Measurements from ENCODE around the gene RRAS. TPM values are rescaled to one million over a fixed set of nuclear protein-coding genes. Genes with fewer than 3 reads are reported as not detected.

Gene RRAS
- total RNA-seq, 1 donor from 2014 or later: 10.6 TPM

DNA sequence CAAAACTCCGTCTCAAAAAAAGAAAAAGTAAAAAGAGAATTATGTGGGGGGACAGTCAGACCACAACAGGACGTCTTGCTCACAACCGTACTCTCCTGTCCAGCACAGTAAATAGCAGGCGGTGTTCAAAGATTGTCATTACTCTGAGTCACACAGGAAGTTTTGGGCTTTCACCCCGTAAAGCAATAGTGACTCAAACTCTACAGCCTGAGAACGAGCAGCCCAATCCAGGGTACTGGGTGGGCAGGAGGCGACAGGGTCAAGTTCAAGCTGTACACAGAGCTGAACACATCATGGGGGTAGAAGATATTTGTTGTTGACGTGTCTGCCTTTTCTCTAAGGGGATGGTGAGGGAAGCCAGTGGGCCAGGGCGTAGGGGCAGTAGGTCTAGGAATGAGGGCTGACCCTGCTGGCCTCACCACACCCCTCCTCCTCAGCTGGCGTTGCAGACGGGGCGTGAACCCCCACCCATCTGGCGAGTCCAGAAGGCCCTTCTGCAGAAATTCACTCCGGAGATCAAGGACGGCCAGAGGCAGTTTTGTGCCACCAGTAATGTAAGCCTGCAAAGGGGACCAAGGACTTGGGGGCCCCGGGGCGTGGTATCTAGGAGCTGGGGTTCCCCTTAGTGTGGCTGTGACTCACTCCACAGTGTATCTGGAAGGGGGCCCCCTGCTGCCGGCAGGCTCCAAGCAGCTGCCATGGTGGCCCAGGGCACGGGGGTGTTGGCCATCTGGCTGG lies 25.7 kb downstream of the RRAS start:
- Mint-ChIP-seq H3K4me1 (ENCODE audit: unreplicated experiment) (no peaks in the 10 kb centered on the region), H3K27ac (no peak overlapping the region), H3K27me3 (no peaks in the 10 kb centered on the region), H3K36me3 (peaks cover 9% of the 10 kb centered on the region), H3K4me3 (no peak overlapping the region), H3K9me3 (no peaks in the 10 kb centered on the region)
- no peak for DNase-seq (ENCODE audit: extremely low spot score, unreplicated experiment)
- TF ChIP-seq CTCF (conservative IDR thresholded peaks at IDR 0.05): no peak

- Mint-ChIP-seq H3K36me3 (peaks cover 4% of the 10 kb centered on the region), H3K4me1 (ENCODE audit: unreplicated experiment) (no peaks in the 10 kb centered on the region), H3K4me3 (no peak overlapping the region), H3K27me3 (no peaks in the 10 kb centered on the region), H3K27ac (no peak overlapping the region), H3K9me3 (no peaks in the 10 kb centered on the region)
- no peak for TF ChIP-seq CTCF (conservative IDR thresholded peaks at IDR 0.05)
- no peak for DNase-seq (ENCODE audit: extremely low spot score, unreplicated experiment)
Measured at GRCh38 chr19:49613374-49613773, 26.6 kb downstream of the RRAS start.

GRCh38 chr19:49609499-49610092 lies 30.3 kb downstream of the RRAS start:
- H3K4me1 Mint-ChIP-seq (ENCODE audit: unreplicated experiment): no peaks in the 10 kb centered on the region
- no peak overlapping the region for H3K4me3 Mint-ChIP-seq
- no peaks in the 10 kb centered on the region for H3K9me3 Mint-ChIP-seq
- H3K36me3 Mint-ChIP-seq: peaks cover 8% of the 10 kb centered on the region
- no peak for TF ChIP-seq CTCF (conservative IDR thresholded peaks at IDR 0.05)
- H3K27me3 Mint-ChIP-seq: no peaks in the 10 kb centered on the region
- no peak for DNase-seq (ENCODE audit: extremely low spot score, unreplicated experiment)
- H3K27ac Mint-ChIP-seq: no peak overlapping the region

DNA sequence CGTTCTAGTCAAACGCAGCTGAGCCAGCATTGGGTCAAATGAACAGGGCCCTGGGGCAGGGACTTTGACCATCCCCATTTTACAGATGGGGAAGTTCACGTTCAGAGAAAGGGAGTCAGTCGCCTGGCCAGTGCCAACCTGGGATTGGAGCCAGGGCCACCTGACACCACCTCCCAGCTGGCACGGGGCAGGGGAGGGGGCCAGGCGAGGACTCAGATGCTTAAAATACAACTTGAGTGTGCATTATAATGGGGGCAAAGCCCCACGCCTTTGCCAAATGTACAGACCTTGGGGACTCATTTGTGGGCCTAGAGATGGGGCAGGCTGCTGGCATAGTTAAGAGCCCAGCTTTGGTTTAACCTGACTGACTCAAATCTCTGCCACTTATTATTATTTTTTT lies 34.3 kb downstream of the RRAS start:
- Mint-ChIP-seq H3K36me3 (peaks cover 15% of the 10 kb centered on the region), H3K4me3 (no peak overlapping the region), H3K9me3 (no peaks in the 10 kb centered on the region), H3K27me3 (no peaks in the 10 kb centered on the region), H3K4me1 (ENCODE audit: unreplicated experiment) (no peaks in the 10 kb centered on the region), H3K27ac (no peak overlapping the region)
- DNase-seq (ENCODE audit: extremely low spot score, unreplicated experiment): no peak
- TF ChIP-seq CTCF (conservative IDR thresholded peaks at IDR 0.05): no peak

GRCh38 chr19:49602806-49603205 lies 37.1 kb downstream of the RRAS start:
- TF ChIP-seq CTCF (conservative IDR thresholded peaks at IDR 0.05): no peak
- no peak for DNase-seq (ENCODE audit: extremely low spot score, unreplicated experiment)
- H3K27ac Mint-ChIP-seq: no peak overlapping the region
- H3K9me3 Mint-ChIP-seq: no peaks in the 10 kb centered on the region
- no peaks in the 10 kb centered on the region for H3K4me1 Mint-ChIP-seq (ENCODE audit: unreplicated experiment)
- no peak overlapping the region for H3K4me3 Mint-ChIP-seq
- peaks cover 20% of the 10 kb centered on the region for H3K36me3 Mint-ChIP-seq
- no peaks in the 10 kb centered on the region for H3K27me3 Mint-ChIP-seq

Measured in type B pancreatic cell (in vitro differentiated cells).